ENCODE measurements around the gene FUNDC2.
A peak's percentile ranks its signal among the peaks of the same experiment; 100 is the strongest.

The FUNDC2 gene

DNA sequence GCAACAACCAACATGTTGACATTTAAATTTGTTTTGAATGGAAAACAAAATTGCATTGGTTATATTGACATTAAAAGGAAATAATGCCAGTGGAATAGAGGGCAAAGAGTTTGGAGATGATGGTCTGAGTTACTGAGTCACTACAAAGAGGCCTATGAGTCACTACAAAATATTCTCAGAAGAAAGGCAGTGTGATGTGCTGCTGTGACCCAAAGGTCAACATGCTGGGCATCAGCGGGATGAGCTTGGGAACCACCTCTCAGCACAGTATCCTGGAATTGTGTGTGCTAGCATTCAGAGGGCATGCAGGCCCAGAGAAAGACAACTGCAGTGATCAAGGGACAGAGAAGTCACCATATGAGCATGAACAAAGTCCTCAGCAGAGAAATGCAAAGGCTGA lies 41.5 kb downstream of the FUNDC2 start:
- TF ChIP-seq, protein P1, sequence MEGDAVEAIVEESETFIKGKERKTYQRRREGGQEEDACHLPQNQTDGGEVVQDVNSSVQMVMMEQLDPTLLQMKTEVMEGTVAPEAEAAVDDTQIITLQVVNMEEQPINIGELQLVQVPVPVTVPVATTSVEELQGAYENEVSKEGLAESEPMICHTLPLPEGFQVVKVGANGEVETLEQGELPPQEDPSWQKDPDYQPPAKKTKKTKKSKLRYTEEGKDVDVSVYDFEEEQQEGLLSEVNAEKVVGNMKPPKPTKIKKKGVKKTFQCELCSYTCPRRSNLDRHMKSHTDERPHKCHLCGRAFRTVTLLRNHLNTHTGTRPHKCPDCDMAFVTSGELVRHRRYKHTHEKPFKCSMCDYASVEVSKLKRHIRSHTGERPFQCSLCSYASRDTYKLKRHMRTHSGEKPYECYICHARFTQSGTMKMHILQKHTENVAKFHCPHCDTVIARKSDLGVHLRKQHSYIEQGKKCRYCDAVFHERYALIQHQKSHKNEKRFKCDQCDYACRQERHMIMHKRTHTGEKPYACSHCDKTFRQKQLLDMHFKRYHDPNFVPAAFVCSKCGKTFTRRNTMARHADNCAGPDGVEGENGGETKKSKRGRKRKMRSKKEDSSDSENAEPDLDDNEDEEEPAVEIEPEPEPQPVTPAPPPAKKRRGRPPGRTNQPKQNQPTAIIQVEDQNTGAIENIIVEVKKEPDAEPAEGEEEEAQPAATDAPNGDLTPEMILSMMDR (IDR thresholded peaks at IDR 0.05; ENCODE audit: control insufficient read depth, insufficient read depth, low read depth, low read length, missing control alignments): no peak
- no peak overlapping the region for H3K4me3 ChIP-seq (ENCODE audit: control insufficient read depth, low read depth, low read length)
- DNase-seq (ENCODE audit: low read depth): peak; percentile 16

DNA sequence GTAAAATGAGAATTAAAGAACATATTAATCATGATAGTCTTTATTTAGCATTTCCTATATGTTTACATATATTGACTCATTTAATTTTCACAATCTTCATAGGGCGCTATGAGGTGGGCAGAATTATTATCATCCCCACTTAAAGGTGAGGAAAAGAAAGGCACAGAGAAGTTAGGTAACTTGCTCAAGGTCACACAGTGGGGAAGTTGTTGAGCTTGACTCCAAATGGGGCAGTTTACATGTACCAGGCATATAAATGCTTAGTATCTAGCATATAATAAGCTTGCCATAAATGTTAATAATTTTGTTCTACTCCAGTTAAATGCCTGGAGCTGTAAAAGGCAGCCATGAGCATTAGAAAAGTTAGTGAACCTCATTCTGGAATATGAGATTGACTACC lies 42.8 kb downstream of the FUNDC2 start:
- TF ChIP-seq, protein P1 (IDR thresholded peaks at IDR 0.05; ENCODE audit: control insufficient read depth, insufficient read depth, low read depth, low read length, missing control alignments): no peak
- no peak for DNase-seq (ENCODE audit: low read depth)
- no peak overlapping the region for H3K4me3 ChIP-seq (ENCODE audit: control insufficient read depth, low read depth, low read length)

DNA sequence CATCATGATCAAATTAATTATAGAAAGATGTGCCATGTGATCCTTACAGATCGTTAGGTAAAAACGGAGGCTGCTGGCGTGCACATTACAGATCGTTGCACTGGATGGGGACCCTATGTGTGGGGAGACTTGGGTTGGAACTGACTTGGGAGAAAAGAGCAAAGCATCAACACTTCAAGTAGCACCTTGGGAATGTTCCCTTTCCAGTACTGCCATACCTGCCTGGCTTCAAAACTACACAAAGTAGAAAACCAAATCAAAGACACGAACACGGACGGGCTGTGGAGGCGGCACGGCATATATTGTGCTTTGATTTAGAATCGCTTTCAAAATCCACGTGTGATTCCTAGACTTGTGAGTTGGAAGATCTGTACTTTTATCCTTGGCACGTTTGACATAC lies 43.4 kb downstream of the FUNDC2 start:
- TF ChIP-seq, protein P1 (IDR thresholded peaks at IDR 0.05; ENCODE audit: control insufficient read depth, insufficient read depth, low read depth, low read length, missing control alignments): no peak
- DNase-seq (ENCODE audit: low read depth): no peak
- H3K4me3 ChIP-seq (ENCODE audit: control insufficient read depth, low read depth, low read length): peak overlapping the region; percentile 62

DNA sequence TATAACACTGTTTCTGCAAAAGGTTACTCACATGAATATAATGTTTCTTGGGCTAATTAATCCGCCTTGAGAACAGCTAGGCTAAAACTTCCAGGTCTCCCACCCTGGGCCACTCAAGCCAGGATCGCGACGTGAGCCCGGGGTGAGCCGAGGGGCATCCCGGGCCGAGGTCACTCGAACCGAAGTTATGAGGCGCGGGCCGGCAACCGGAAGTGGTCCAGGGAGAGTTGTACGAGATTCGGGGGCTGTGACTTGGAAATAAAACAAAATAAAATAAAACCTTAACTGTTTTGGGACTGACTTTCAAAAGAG lies 44.0 kb downstream of the FUNDC2 start:
- TF ChIP-seq, protein P1 (IDR thresholded peaks at IDR 0.05; ENCODE audit: control insufficient read depth, insufficient read depth, low read depth, low read length, missing control alignments): no peak
- DNase-seq (ENCODE audit: low read depth): no peak
- H3K4me3 ChIP-seq (ENCODE audit: control insufficient read depth, low read depth, low read length): peak overlapping the region; percentile 62

DNA sequence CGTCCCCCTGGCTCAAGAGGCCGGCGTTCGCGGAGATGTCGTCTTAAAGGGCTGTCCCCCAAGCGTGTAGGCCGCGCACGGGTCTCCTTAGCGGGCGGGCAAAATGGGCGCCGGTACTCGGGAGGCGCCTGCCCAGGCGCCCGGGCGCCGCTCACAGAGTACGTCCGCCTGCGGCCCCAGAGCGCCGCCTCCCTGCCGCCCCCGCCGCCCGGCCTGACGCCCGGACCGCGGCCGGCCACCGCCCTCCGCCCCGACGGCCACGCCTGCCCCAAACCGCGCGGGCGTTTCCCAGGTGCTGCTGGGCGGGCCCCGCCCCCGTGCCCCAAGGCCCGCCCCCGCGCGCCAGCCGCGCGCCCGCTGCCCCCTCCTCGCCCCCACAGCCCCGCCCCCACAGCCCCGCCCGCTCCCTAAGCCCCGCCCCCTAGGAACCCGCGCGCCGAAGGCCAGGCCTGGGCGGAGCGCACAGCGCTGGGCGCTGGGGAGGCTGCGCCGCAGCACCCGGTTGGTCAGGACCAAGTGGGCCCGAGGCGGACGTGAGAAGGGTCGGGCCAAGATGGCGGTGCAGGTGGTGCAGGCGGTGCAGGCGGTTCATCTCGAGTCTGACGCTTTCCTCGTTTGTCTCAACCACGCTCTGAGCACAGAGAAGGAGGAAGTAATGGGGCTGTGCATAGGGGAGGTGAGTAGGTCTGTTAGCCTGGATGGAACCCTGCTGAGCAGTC lies 44.5 kb downstream of the FUNDC2 start, which contains the start of the genes BRCC3, CMC4 and MTCP1:
BRCC3 (plus strand) TSS at position 534 of the 719 bp plus-strand sequence; CDS start at position 554, 20 bp downstream.
CMC4 (minus strand) TSS at position 162 of the 719 bp plus-strand sequence. CDS start 7,113 bp downstream, outside the sequence.
MTCP1 (minus strand) TSS at position 162 of the 719 bp plus-strand sequence. CDS start 5,126 bp downstream, outside the sequence.
- peak; percentile 20 for DNase-seq (ENCODE audit: low read depth)
- peak within 1 kb of the TSS; percentile 79 for H3K4me3 ChIP-seq (ENCODE audit: control insufficient read depth, low read depth, low read length)
- TF ChIP-seq, protein P1 (IDR thresholded peaks at IDR 0.05; ENCODE audit: control insufficient read depth, insufficient read depth, low read depth, low read length, missing control alignments): no peak

DNA sequence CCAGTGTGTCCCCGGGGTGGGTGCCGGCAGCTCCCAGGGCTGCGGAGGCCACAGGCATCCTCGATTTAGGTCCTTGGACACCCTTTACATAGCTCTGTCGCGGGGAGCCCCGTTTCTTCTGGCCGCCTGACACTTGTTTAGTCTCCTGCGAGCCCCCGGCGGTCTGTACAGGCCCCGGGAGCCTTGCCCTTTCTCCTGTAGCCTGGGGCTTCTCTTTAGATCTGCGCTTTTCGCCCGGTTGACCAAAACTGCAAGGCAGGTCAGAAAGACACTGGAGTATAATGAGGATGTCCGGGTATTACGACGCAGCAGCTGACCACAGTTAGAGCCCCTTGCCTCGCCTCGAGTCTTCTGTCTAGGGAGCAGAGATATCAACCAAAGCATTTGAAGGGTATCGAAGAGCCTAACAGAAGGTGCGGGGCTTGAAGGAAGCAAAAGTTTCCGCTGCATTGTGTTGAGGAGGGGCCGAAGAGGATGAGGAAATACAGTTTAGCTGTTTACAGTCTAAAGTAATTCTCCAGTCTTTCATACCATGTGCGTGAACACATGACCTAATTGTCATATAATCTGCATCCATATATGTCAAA lies 45.1 kb downstream of the FUNDC2 start:
- H3K4me3 ChIP-seq (ENCODE audit: control insufficient read depth, low read depth, low read length): peak overlapping the region; percentile 79
- TF ChIP-seq, protein P1 (IDR thresholded peaks at IDR 0.05; ENCODE audit: control insufficient read depth, insufficient read depth, low read depth, low read length, missing control alignments): no peak
- DNase-seq (ENCODE audit: low read depth): no peak
